K562 (cell line): ENCODE measurements around the gene SLC1A5. TPM values are rescaled to one million over a fixed set of nuclear protein-coding genes. Genes with fewer than 3 reads are reported as not detected.

Experiments used
- ATAC-seq: fragments of 200-7000 bp; cut with Tn5 transposase; 3 replicates; pipeline ENCODE4 v1.9.1; 2020; ENCODE audit warnings: moderate library complexity
- BruUV-seq: library from RNA; stranded (reverse); fragments of 400-500 nt; replicated peaks from 2 replicates; lab custom pipeline; 2021; lab: Mats Ljungman, UMichigan
- CTCF ChIA-PET: fragments of 300-600 bp; formaldehyde crosslinking; extraction: SDS; loops from one replicate; lab custom pipeline; 2021; ENCODE audit warnings: low intra/inter-chr PET ratio; lab: Yijun Ruan, JAX
- POLR2A ChIA-PET: fragments of 300-600, 350-650 bp; sonication (Branson Sonifier 250); formaldehyde crosslinking; extraction: SDS; loops from one replicate; lab custom pipeline; 2021; ENCODE audit warnings: antibody characterized with exemption, inconsistent platforms; lab: Yijun Ruan, JAX
- DNase-seq, 4 experiments: peaks; one replicate each; pipeline versions ENCODE4 v3.0.0 to v3.0.0-alpha.2; 2011 to 2018; ENCODE audit warnings: low spot score in 3 of 4, mixed read lengths in 3 of 4; ENCODE audit errors: extremely low read depth in 1 of 4
- FAIRE-seq: peaks from 2 replicates; lab custom pipeline; 2011; peaks lifted over from hg19 to GRCh38; lab: Jason Lieb, UNC
- H2AFZ ChIP-seq: 2 replicates; pipeline ENCODE4 v1.6.0; 2011; ENCODE audit warnings: low read depth, low read length, control low read depth, inconsistent platforms
- H3K27ac ChIP-seq: fragments of 200-600 bp; 3 replicates; pipeline ENCODE4 v1.8.0; 2011; ENCODE audit warnings: low read depth, mild to moderate bottlenecking, control low read depth, inconsistent platforms, low read length, moderate library complexity, mixed read lengths; ENCODE audit errors: extremely low read depth
- H3K27me3 ChIP-seq, 2 experiments: fragments of 300-600 bp in 1 of 2; 2 replicates in 1 of 2; 3 replicates in 1 of 2; pipeline versions ENCODE4 v1.6.0 to v1.8.0; 2011; ENCODE audit warnings: inconsistent platforms in 2 of 2, low read length in 2 of 2, mild to moderate bottlenecking in 1 of 2, mixed read lengths in 1 of 2, moderate library complexity in 1 of 2; ENCODE audit not compliant: control insufficient read depth in 2 of 2, insufficient read depth in 2 of 2
- H3K36me3 ChIP-seq: fragments of 300-600 bp; 3 replicates; pipeline ENCODE4 v1.8.0; 2011; ENCODE audit warnings: mild to moderate bottlenecking, low read length, inconsistent platforms; ENCODE audit not compliant: control insufficient read depth, insufficient read depth
- H3K4me1 ChIP-seq, 2 experiments: fragments of 200-600 bp in 1 of 2; replicated peaks in 1 of 2; 2 replicates in 1 of 2; 3 replicates in 1 of 2; pipeline versions ENCODE4 v1.5.1 to v1.8.0; 2011; ENCODE audit warnings: inconsistent platforms in 2 of 2, low read length in 2 of 2, mild to moderate bottlenecking in 1 of 2, mixed read lengths in 1 of 2, moderate library complexity in 1 of 2; ENCODE audit not compliant: control insufficient read depth in 2 of 2, insufficient read depth in 2 of 2
- H3K4me2 ChIP-seq: 2 replicates; pipeline ENCODE4 v1.6.1; 2011; ENCODE audit warnings: low read length, control low read depth, inconsistent platforms, mixed read lengths; ENCODE audit not compliant: insufficient read depth
- H3K4me3 ChIP-seq: fragments of 200-600 bp; sonication (generic), shearing (Covaris generic); 2 replicates; pipeline ENCODE4 v1.5.1; 2016; ENCODE audit warnings: control low read depth, inconsistent platforms
- H3K79me2 ChIP-seq: fragments of 200-600 bp; 3 replicates; pipeline ENCODE4 v1.8.0; 2011; ENCODE audit warnings: low read length, inconsistent platforms; ENCODE audit not compliant: control insufficient read depth, insufficient read depth
- H3K9ac ChIP-seq, 2 experiments: 2 replicates each; pipeline versions ENCODE4 v1.6.0 to v1.6.1; 2011; ENCODE audit warnings: low read depth in 2 of 2, low read length in 2 of 2, control low read depth in 1 of 2, inconsistent platforms in 1 of 2, mild to moderate bottlenecking in 1 of 2, mixed read lengths in 1 of 2; ENCODE audit not compliant: insufficient read depth in 1 of 2
- H3K9me1 ChIP-seq: one replicate; pipeline ENCODE4 v1.6.0; 2011; ENCODE audit warnings: inconsistent platforms, mild to moderate bottlenecking, low read length, moderate library complexity; ENCODE audit not compliant: control insufficient read depth, insufficient read depth
- H3K9me3 ChIP-seq: replicated peaks from 2 replicates; pipeline ENCODE4 v1.5.1; 2011; ENCODE audit warnings: low read depth, low read length, inconsistent platforms; ENCODE audit not compliant: control insufficient read depth, insufficient read depth
- H4K20me1 ChIP-seq: replicated peaks from 2 replicates; pipeline ENCODE4 v1.6.1; 2011; ENCODE audit warnings: low read length, inconsistent platforms, mixed read lengths; ENCODE audit not compliant: control insufficient read depth, insufficient read depth
- CHCHD3 ChIP-seq: fragments of 250-450 bp; sonication (Bioruptor Pico); IDR thresholded peaks from 2 replicates; pipeline ENCODE4 v2.1.2; 2022; ENCODE audit warnings: mild to moderate bottlenecking
- FOXA3 ChIP-seq, 2 experiments: fragments of 450-650 bp in 1 of 2; sonication (generic) in 1 of 2; formaldehyde crosslinking; IDR thresholded peaks in 1 of 2; conservative IDR thresholded peaks in 1 of 2; 2 replicates each; pipeline versions ENCODE4 v1.4.0 to v1.8.0; 2020 to 2022; ENCODE audit warnings: mild to moderate bottlenecking in 2 of 2, missing genetic modification reagents in 1 of 2
- HDAC6 ChIP-seq: IDR thresholded peaks from 2 replicates; pipeline ENCODE4 v1.6.1; 2012; ENCODE audit warnings: low read depth, mild to moderate bottlenecking, control low read depth, inconsistent platforms, low read length, moderate library complexity
- KAT7 ChIP-seq: sonication (generic); formaldehyde crosslinking; IDR thresholded peaks from 2 replicates; pipeline ENCODE4 v1.8.0; 2022; ENCODE audit warnings: missing genetic modification reagents, mild to moderate bottlenecking, borderline replicate concordance
- RB1 ChIP-seq: fragments of 450-650 bp; IDR thresholded peaks from 2 replicates; pipeline ENCODE4 v1.6.1; 2017; ENCODE audit warnings: low read depth, mild to moderate bottlenecking
- SP1 ChIP-seq: sonication (generic); formaldehyde crosslinking; IDR thresholded peaks from 2 replicates; pipeline ENCODE4 v1.8.1; 2022; ENCODE audit warnings: mild to moderate bottlenecking, missing genetic modification reagents
- SREBF2 ChIP-seq: sonication (generic); formaldehyde crosslinking; IDR thresholded peaks from 2 replicates; pipeline ENCODE4 v1.4.0; 2020; ENCODE audit warnings: mild to moderate bottlenecking, missing genetic modification reagents
- ZBTB1 ChIP-seq: sonication (generic); formaldehyde crosslinking; IDR thresholded peaks from 2 replicates; pipeline ENCODE4 v1.8.1; 2023; ENCODE audit warnings: missing genetic modification reagents, low read depth, mild to moderate bottlenecking, borderline replicate concordance
- ZEB2 ChIP-seq: fragments of 450-650 bp; IDR thresholded peaks from 2 replicates; pipeline ENCODE4 v1.6.1; 2016
- ZFPM2 ChIP-seq: fragments of 250-450 bp; sonication (Bioruptor Pico); IDR thresholded peaks from 2 replicates; pipeline ENCODE4 v1.5.1; 2022; ENCODE audit warnings: mild to moderate bottlenecking
- ZNF408 ChIP-seq: fragments of 250-450 bp; sonication (Bioruptor Pico); IDR thresholded peaks from 2 replicates; pipeline ENCODE4 v1.4.0; 2020; ENCODE audit warnings: low read depth, mild to moderate bottlenecking, moderate library complexity
- WGBS: fragments of 100-300 bp; shearing (Covaris generic); methylation state at CpG from one replicate; pipeline ENCODE4 v1.1.6; 2016; ENCODE audit warnings: low coverage, mixed read lengths; ENCODE audit not compliant: insufficient coverage; ENCODE audit errors: missing lambda C conversion rate; 5-methylcytosine and 5-hydroxymethylcytosine counted together
- in situ Hi-C: fragments of 300-500 bp; cut with MboI; formaldehyde crosslinking; loops from 4 replicates; pipeline ENCODE4 v1.15.0; 2018; ENCODE audit warnings: inconsistent platforms, mixed read lengths
- intact Hi-C: fragments of 100-400 bp; cut with micrococcal nuclease; formaldehyde crosslinking; loops from 2 replicates; pipeline ENCODE4 v1.14.2; 2022
- polyA plus RNA-seq, 8 experiments: library from polyadenylated mRNA; depleted of rRNA in 4 of 8; stranded (reverse) in 5 of 8; unstranded in 3 of 8; fragments of >200 nt; fragmentation: Nextera tagmentation in 2 of 8; fragmentation: Illumina TruSeq in 1 of 8; extraction: Ambion mirVana in 2 of 8; extraction: Trizol in 1 of 8; gene quantifications; 2 replicates each; pipeline versions ENCODE4 v1.2.1 to v1.2.3, GENCODE V29; 2011 to 2014; ENCODE audit warnings: inconsistent platforms in 1 of 8, missing spikeins in 1 of 8
- total RNA-seq, 7 experiments: library from RNA; depleted of rRNA in 6 of 7; stranded (reverse); fragments of >200 nt in 6 of 7; fragmentation: Illumina TruSeq in 2 of 7; extraction: Trizol in 2 of 7; gene quantifications; 2 replicates each; pipeline versions ENCODE4 v1.2.1 to v1.2.3, GENCODE V29; 2011 to 2021; ENCODE audit warnings: low replicate concordance in 1 of 7

SLC1A5 gene
- total and polyA plus RNA-seq, 9 of the 15 experiments (the other 6 are each of a cell fraction or from before 2014, with no cell fraction given), result 31.2 to 417 (median 134) TPM

GRCh38 chr19:46759206-46759605, 29.2 kb downstream of the SLC1A5 start:
- no peaks in the 10 kb centered on the region for H4K20me1 ChIP-seq
- peaks cover 2 to 13% of the 10 kb centered on the region in 2 experiments; a peak in 4 of 5 replicates for H3K4me1 ChIP-seq
- DNase-seq, result no peak
- 47% methylated on average over 5 of the region's 6 CpGs for WGBS
- H3K4me2 ChIP-seq, result no peak overlapping the region
- intact Hi-C loops, result loop anchor here (5.0 kb wide), 1 partner anchor 68 kb away; no protein-coding TSS in a partner anchor
- no peaks in the 10 kb centered on the region for H3K79me2 ChIP-seq
- H2AFZ ChIP-seq, result no peak overlapping the region
- POLR2A ChIA-PET, result interaction anchor here (0.5 to 3.0 kb wide), 3 partner anchors 8 to 262 kb away, joined by 3 to 11 read pairs (median 4); no protein-coding TSS in a partner anchor
- no peak for ATAC-seq
- CTCF ChIA-PET, result interaction anchor here (0.6 to 1.5 kb wide), 2 partner anchors 82 to 370 kb away, joined by 3 to 4 read pairs; no protein-coding TSS in a partner anchor
- TF ChIP-seq CHCHD3 (CRISPR knock-in tag) (no peak), SP1 (CRISPR knock-in tag) (no peak), RB1 (no peak), ZBTB1 (no peak), ZNF408 (no peak), ZFPM2 (CRISPR knock-in tag) (no peak), ZEB2 (no peak), FOXA3 (CRISPR knock-in tag; conservative IDR thresholded peaks at IDR 0.05 in 1 of 2, IDR thresholded peaks at IDR 0.05 in 1 of 2) (no peak), HDAC6 (no peak), SREBF2 (CRISPR knock-in tag) (no peak), KAT7 (CRISPR knock-in tag) (no peak)
- TF ChIP-seq, all 486 proteins: peak for 0
- in situ Hi-C loops, result loop anchor here (10.0 kb wide), 1 partner anchor 236 kb away; no protein-coding TSS in a partner anchor
- no peaks in the 10 kb centered on the region for H3K9me1 ChIP-seq
- H3K9ac ChIP-seq, result no peak overlapping the region
- no TSS peak for BruUV-seq
- H3K9me3 ChIP-seq, result no peaks in the 10 kb centered on the region
- H3K36me3 ChIP-seq, result peaks cover 9% of the 10 kb centered on the region; the same call in 2 of the 3 replicates
- no peak for FAIRE-seq
- H3K4me3 ChIP-seq, result no peak overlapping the region
- no peak overlapping the region for H3K27ac ChIP-seq
- no peaks in the 10 kb centered on the region for H3K27me3 ChIP-seq
